ENCODE data around the gene MTF1. TPM values are rescaled to one million over a fixed set of nuclear protein-coding genes. Genes with fewer than 3 reads are reported as not detected.
"Not testable (repeated sequence)": the region's sequence is repeated elsewhere in the genome, so short reads cannot be mapped to it uniquely, and the experiment has no call there.

Gene MTF1
- total RNA-seq (4.4 TPM), polyA plus RNA-seq (5.6 TPM)

DNA sequence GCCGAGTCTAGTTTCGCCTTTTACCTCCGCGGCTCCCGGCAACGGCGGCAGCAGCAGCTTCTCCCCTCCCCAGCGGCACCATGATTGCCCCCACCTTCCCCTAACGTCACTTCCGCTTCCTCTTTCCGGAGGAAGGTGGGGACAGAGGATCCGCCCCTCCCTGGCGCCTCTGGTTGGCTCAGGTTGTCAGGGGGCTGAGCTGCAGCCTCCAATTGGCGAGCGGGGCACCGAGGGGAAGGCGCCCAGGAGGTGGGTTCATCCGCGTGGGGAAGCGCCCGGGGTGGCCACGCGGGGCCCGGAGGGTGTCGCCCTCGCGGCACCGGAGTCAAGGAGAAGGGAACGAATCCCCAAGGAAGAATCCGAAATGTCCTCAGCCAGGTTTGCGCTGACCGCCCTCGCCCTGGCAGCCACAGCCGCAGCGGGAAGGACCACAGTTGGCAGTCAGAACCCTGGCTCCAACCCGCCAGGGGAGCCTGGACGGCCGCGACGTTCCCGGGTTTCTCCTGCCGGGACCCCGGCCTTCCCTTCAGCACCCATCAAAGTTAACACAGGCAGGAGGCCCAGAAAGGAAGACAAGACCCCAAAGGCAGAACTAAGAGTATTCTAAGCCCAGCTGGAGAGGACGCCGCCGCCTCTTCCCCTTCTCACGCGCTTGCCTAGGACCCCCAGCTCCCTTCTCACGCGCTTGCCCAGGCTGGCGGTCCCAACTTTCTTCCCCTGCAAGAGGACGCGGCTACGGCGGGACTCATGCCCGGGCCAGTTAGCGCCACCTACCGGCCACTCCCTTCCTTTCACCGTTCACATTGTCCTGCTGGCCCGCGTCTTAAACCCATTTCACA lies at the start of gene MTF1:
Gene MTF1 (minus strand): TSS at position 86 of the 839 bp plus-strand sequence. CDS start 1,934 bp downstream, outside the sequence.
- Histone ChIP-seq H3K27ac (ENCODE audit: low read depth) (peak within 1 kb of the TSS; percentile 87), H3K4me1 (ENCODE audit: insufficient read depth) (no peaks in the 10 kb centered on the region), H3K4me3 (ENCODE audit: low read depth, low read length) (peak within 1 kb of the TSS; percentile 86), H3K36me3 (ENCODE audit: insufficient read depth) (no peaks in the 10 kb centered on the region)
- peak; percentile 96 for DNase-seq (ENCODE audit: extremely low spot score)
- under 1% methylated on average over 61 of the region's 61 CpGs for WGBS

DNA sequence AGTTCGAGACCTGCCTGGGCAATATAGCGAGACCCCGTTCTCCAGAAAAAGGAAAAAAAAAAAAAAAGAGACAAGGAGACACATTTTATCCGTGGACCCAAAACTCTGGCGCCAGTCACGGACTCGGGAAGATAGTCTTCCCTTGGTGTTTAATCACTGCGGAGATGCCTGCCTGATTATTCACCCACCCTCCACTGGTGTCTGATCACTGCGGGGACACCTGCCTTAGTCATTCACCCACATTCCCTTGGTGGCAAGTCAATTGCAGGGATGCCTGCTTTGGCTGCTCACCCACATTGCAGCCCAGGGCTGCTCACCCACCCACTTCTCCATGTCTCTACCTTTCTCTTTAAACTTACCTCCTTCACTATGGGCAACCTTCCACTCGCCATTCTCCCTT lies 49.1 kb upstream of the MTF1 start:
- not testable (repeated sequence) for H3K27ac ChIP-seq (ENCODE audit: low read depth); H3K4me1 ChIP-seq (ENCODE audit: insufficient read depth); H3K4me3 ChIP-seq (ENCODE audit: low read depth, low read length); H3K36me3 ChIP-seq (ENCODE audit: insufficient read depth); DNase-seq (ENCODE audit: extremely low spot score)
- 96% methylated on average over 10 of the region's 10 CpGs for whole genome bisulfite sequencing

DNA sequence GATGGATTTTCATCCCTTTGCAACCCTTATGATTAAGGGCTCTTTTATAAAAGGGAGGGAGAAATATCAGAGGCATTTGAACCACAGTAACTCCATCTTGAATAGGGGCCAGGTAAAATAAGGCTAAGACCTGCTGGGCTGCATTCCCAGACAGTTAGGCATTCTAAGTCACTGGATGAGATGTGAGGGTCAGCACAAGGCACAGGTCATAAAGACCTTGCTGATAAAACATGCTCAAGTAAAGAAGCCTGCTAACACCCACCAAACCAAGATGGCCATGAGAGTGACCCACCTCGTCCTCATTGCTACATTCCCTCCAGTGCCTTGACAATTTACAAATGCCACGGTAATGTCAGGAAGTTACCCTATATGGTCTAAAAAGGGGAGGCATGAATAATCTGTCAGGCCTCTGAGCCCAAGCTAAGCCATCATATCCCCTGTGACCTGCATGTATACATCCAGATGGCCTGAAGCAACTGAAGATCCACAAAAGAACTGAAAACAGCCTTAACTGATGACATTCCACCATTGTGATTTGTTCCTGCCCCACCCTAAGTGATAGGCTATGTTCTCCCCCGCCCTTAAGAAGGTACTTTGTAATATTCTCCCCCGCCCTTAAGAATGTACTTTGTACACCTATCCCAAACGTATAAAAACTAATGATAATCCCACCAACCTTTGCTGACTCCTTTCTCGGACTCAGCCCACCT lies 48.2 kb upstream of the MTF1 start:
- not testable (repeated sequence) for H3K36me3 ChIP-seq (ENCODE audit: insufficient read depth); H3K27ac ChIP-seq (ENCODE audit: low read depth); DNase-seq (ENCODE audit: extremely low spot score); H3K4me3 ChIP-seq (ENCODE audit: low read depth, low read length); H3K4me1 ChIP-seq (ENCODE audit: insufficient read depth)
- WGBS: 96% methylated on average over 6 of the region's 6 CpGs

DNA sequence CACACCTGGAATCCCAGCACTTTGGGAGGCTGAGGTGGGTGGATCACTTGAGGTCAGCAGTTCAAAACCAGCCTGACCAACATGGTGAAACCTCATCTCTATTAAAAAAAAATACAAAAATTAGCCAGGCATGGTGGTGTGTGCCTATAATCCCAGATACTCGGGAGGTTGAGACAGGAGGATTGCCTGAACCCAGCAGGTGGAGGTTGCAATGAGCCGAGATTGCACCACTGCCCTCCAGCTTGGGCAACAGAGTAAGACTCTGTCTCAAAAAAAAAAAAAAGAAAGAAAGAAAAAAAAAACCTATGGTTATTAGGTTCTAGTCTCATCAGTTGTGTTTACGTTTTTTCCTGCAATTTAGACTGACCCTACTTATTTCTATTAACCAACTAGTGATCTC lies 47.2 kb upstream of the MTF1 start:
- H3K36me3 ChIP-seq (ENCODE audit: insufficient read depth); DNase-seq (ENCODE audit: extremely low spot score); H3K4me3 ChIP-seq (ENCODE audit: low read depth, low read length); H3K27ac ChIP-seq (ENCODE audit: low read depth); H3K4me1 ChIP-seq (ENCODE audit: insufficient read depth): not testable (repeated sequence)
- WGBS: 98% methylated on average over 3 of the region's 3 CpGs

DNA sequence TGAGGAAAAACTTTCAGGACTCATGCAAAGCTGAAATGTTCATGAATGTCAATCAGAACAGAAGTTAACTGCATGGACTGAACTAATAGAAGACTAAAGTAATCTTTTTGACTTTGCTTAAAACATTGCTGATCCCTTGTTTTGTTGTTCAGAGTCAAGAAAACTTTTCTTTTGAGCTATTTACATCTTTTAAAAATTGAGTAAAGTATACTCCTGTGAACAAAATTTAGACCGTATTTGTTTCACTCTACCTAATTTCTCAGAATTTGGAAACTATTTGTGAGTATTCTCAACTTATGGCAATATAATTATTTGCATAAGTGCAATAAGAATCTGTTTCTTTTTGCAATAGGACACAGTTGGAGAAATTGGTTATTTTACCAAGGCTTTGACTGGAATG lies 46.3 kb upstream of the MTF1 start:
- H3K4me3 ChIP-seq (ENCODE audit: low read depth, low read length): no peak overlapping the region
- 98% methylated on average over 1 of the region's 1 CpG for WGBS
- no peaks in the 10 kb centered on the region for H3K36me3 ChIP-seq (ENCODE audit: insufficient read depth)
- no peaks in the 10 kb centered on the region for H3K4me1 ChIP-seq (ENCODE audit: insufficient read depth)
- no peak for DNase-seq (ENCODE audit: extremely low spot score)
- H3K27ac ChIP-seq (ENCODE audit: low read depth): no peak overlapping the region

DNA sequence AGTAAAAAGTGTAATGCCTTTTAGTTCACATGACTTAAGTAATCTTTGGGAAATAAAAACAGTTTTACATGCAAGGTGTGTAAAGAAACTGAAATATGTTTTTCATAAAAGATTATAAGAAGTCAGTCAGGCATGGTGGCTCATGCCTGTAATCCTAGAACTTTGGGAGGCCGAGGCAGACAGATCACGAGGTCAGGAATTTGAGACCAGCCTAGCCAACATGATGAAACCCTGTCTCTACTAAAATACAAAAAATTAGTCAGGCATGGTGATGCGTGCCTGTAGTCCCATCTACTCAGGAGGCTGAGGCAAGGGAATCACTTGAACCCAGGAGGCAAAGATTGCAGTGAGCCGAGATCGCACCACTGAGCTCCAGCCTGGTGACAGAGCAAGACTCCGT lies 44.5 kb upstream of the MTF1 start:
- WGBS: 95% methylated on average over 6 of the region's 6 CpGs

DNA sequence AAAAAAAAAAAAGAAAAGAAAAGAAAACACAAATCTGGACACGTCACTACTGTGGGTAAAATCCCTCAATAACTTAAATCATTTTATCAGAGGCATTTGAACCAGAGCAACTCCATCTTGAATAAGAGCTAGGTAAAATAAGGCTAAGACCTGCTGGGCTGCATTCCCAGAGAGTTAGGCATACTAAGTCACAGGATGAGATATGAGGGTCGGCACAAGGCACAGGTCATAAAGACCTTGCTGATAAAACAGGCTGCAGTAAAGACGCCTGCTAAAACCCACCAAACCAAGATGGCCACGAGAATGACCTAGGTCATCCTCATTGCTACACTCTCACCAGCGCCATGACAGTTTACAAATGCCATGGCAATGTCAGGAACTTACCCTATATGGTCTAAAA lies 43.6 kb upstream of the MTF1 start:
- WGBS: 82% methylated on average over 5 of the region's 5 CpGs
- Histone ChIP-seq H3K27ac (ENCODE audit: low read depth) (no peak overlapping the region), H3K4me1 (ENCODE audit: insufficient read depth) (no peaks in the 10 kb centered on the region), H3K4me3 (ENCODE audit: low read depth, low read length) (no peak overlapping the region), H3K36me3 (ENCODE audit: insufficient read depth) (no peaks in the 10 kb centered on the region)
- no peak for DNase-seq (ENCODE audit: extremely low spot score)

More for the DNA sequence above, 44.5 kb upstream of the MTF1 start:
- DNase-seq (ENCODE audit: extremely low spot score); H3K4me3 ChIP-seq (ENCODE audit: low read depth, low read length); H3K4me1 ChIP-seq (ENCODE audit: insufficient read depth); H3K36me3 ChIP-seq (ENCODE audit: insufficient read depth); H3K27ac ChIP-seq (ENCODE audit: low read depth): not testable (repeated sequence)

DNA sequence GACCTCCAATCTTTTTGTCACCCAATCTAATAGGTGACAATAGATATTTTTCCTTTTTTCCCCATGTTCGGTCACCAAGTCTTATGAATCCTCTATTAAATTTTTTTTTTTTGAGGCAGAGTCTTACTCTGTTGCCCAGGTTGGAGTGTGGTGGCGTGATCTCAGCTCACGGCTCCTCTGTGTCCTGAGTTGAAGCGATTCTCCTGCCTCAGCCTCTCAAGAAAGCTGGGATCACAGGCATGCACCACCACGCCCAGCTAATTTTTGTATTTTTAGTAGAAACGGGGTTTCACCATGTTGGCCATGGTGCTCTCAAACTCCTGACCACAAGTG lies 42.5 kb upstream of the MTF1 start:
- H3K36me3 ChIP-seq (ENCODE audit: insufficient read depth): no peaks in the 10 kb centered on the region
- WGBS: 95% methylated on average over 6 of the region's 6 CpGs
- no peak for DNase-seq (ENCODE audit: extremely low spot score)
- no peaks in the 10 kb centered on the region for H3K4me1 ChIP-seq (ENCODE audit: insufficient read depth)
- no peak overlapping the region for H3K4me3 ChIP-seq (ENCODE audit: low read depth, low read length)
- H3K27ac ChIP-seq (ENCODE audit: low read depth): no peak overlapping the region

DNA sequence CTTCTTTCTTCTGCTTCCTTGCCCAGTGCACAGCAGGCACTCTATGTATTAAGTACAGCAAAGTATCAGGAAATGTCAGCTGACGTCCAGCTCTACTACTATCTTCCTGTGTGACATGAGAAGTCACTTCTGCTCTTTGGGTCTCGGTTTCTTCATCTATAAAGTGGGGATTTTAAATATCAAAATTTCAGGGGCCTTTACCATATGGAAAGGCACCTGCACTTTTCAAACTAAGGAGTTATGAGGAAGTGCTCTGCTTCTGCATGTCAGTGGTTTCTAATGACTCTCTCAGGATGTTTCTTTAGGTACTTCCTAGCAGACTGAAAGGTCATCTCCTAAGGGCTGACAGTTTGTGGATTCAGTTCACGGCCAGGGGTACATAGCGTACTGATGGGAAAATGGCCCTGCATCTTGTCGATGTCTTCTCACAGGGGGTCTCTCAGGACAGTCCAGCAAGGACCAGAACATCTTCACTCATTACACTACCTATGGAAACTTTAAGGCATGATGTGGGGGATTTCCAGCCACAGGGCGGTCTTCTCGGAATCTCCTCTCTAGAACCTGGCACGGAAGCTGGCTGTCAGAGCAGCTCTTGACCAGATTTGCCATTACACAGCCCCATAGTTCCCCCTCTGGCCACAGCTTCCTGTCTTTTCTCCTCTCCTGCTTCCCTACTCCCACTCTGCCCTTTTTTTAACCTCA lies 42.0 kb upstream of the MTF1 start:
- H3K27ac ChIP-seq (ENCODE audit: low read depth): no peak overlapping the region
- 82% methylated on average over 8 of the region's 8 CpGs for WGBS
- H3K4me3 ChIP-seq (ENCODE audit: low read depth, low read length): no peak overlapping the region
- no peaks in the 10 kb centered on the region for H3K4me1 ChIP-seq (ENCODE audit: insufficient read depth)
- DNase-seq (ENCODE audit: extremely low spot score): no peak
- no peaks in the 10 kb centered on the region for H3K36me3 ChIP-seq (ENCODE audit: insufficient read depth)

DNA sequence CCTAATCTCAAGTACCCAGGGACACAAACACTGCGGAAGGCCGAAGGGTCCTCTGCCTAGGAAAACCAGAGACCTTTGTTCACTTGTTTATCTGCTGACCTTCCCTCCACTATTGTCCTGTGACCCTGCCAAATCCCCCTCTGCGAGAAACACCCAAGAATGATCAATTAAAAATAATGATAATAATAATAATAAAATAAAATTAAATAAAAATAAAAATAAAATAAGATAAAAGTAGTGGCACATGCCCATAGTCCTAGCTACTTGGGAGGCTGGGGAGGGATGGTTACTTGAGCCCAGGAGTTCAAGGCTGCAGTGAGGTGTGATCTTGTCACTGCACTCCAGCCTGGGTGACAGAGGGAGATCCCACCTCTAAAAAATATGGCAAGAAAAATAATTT lies 38.2 kb upstream of the MTF1 start:
- H3K27ac ChIP-seq (ENCODE audit: low read depth); H3K4me3 ChIP-seq (ENCODE audit: low read depth, low read length); H3K36me3 ChIP-seq (ENCODE audit: insufficient read depth); DNase-seq (ENCODE audit: extremely low spot score); H3K4me1 ChIP-seq (ENCODE audit: insufficient read depth): not testable (repeated sequence)
- over 99% methylated on average over 3 of the region's 3 CpGs for WGBS

DNA sequence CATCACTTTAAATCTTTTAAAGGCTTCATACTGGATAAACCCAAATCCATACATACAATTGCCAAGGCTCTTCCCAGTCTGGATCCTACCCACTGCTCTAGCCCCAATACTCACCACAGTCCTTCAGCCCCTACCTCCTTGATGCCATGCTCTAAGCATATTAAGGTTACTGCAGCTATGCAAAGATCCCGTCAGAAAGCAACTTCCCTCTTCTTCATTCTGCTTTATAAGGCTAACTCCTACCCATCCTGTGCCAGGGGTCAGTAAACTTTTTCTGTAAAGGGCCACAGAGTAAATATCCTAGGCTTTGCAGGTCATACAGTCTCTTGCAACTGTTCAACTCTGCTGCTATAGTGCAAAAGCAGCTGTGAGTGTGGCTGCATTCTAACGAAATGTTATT lies 34.3 kb upstream of the MTF1 start:
- 92% methylated on average over 2 of the region's 2 CpGs for WGBS
- no peaks in the 10 kb centered on the region for H3K4me1 ChIP-seq (ENCODE audit: insufficient read depth)
- DNase-seq (ENCODE audit: extremely low spot score): no peak
- peaks cover 4% of the 10 kb centered on the region for H3K36me3 ChIP-seq (ENCODE audit: insufficient read depth)
- H3K4me3 ChIP-seq (ENCODE audit: low read depth, low read length): no peak overlapping the region
- no peak overlapping the region for H3K27ac ChIP-seq (ENCODE audit: low read depth)

DNA sequence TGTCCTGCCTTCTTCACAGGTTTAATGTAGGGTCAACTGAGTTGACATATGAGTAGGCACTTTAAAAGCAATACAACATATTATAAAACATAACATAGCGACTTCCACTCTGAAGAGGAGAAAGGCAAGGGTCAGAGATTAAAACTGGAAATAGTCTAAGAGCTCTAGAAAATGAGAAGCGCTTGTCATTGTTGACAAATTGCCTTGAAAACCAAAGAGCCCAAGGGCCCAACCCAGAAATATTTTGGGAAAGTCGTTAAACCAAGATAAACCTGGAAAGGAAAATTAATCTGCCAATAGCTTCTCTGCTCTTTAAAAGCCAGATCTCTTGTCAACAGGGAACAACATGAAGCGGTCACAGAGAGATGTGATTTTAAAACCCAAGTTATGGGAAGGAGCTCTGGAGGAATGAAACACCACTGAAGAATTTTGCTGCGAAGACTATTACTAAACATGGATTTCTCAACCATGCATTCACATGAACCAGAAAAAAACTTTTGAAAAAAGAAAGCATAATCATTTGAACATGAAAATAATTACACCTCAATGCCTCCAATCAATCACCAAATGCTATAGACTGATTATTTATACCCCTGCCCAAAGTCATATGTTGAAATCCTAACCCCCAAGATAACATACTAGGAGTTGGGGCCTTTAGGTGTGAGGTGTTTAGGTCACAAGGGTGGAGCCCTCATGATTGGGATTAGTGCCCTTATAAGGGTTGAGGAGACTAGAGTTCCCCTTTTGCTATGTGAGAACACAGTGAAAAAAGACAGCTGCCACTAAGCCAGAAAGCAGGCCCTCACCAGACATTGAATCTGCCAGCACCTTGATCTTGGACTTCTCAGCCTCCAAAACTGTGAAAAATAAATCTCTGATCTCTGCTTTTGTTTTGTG lies 33.0 kb upstream of the MTF1 start:
- peaks cover 4% of the 10 kb centered on the region for H3K36me3 ChIP-seq (ENCODE audit: insufficient read depth)
- WGBS: 89% methylated on average over 5 of the region's 5 CpGs
- no peak overlapping the region for H3K4me3 ChIP-seq (ENCODE audit: low read depth, low read length)
- H3K27ac ChIP-seq (ENCODE audit: low read depth): no peak overlapping the region
- no peaks in the 10 kb centered on the region for H3K4me1 ChIP-seq (ENCODE audit: insufficient read depth)
- no peak for DNase-seq (ENCODE audit: extremely low spot score)

DNA sequence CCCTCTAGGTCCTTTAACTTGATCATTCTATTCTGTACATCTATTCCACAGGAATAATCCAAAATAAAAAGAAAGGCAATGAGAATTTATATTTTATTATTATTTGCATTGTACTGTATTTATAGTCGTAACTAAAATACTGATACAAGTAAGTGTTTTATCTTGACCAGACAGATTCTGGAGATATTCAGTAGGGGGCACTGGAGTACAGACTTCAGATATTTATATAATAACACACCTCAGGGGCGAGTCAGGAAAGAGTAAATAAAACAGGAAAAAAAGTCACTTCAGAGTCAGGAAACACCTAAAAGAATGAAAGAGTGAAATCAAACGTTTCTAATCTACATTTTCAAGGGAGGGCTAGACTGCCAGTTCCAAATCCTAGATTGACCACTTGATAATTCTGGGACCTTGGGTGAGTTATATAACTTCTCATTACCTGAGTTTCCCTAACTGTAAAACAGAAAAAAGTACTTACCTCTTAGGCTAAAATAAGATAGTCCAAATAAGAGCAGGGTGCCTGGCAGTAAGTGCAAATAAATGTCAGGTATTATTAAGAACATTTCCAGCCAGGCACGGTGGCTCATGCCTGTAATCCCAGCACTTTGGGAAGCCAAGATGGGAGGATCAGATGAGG lies 31.1 kb upstream of the MTF1 start:
- Histone ChIP-seq H3K4me1 (ENCODE audit: insufficient read depth) (no peaks in the 10 kb centered on the region), H3K27ac (ENCODE audit: low read depth) (no peak overlapping the region), H3K36me3 (ENCODE audit: insufficient read depth) (peaks cover 6% of the 10 kb centered on the region), H3K4me3 (ENCODE audit: low read depth, low read length) (no peak overlapping the region)
- DNase-seq (ENCODE audit: extremely low spot score): peak; percentile 31
- WGBS: 32% methylated on average over 4 of the region's 4 CpGs
